Dedifferentiated amniotic fluid mesenchymal stem cell (primary cell): Measurements from ENCODE around the gene UMAD1.

Source experiments
- DNase-seq: peaks from one replicate; pipeline ENCODE4 v3.0.0-alpha.2; 2016; ENCODE audit errors: extremely low spot score

Gene UMAD1

GRCh38 chr7:7883394-7883793, 242.8 kb downstream of the UMAD1 start:
- no peak for DNase-seq

GRCh38 chr7:7884855-7885254, 244.3 kb downstream of the UMAD1 start:
- no peak for DNase-seq

- no peak for DNase-seq
Measured at GRCh38 chr7:7889791-7890568, 249.4 kb downstream of the UMAD1 start.

GRCh38 chr7:7895004-7895650, 254.6 kb downstream of the UMAD1 start:
- no peak for DNase-seq

- DNase-seq, result no peak
Measured at GRCh38 chr7:7895754-7896153, 255.2 kb downstream of the UMAD1 start.

GRCh38 chr7:7897509-7897908, 257.0 kb downstream of the UMAD1 start:
- DNase-seq, result no peak

- DNase-seq, result no peak
Measured at GRCh38 chr7:7897949-7898515, 257.5 kb downstream of the UMAD1 start.

GRCh38 chr7:7902845-7903244, 262.3 kb downstream of the UMAD1 start:
- no peak for DNase-seq

GRCh38 chr7:7907306-7907705, 266.8 kb downstream of the UMAD1 start:
- no peak for DNase-seq

- no peak for DNase-seq
Measured at GRCh38 chr7:7908622-7909145, 268.1 kb downstream of the UMAD1 start.

GRCh38 chr7:7909376-7909775, 268.8 kb downstream of the UMAD1 start:
- no peak for DNase-seq

GRCh38 chr7:7911369-7912123, 271.0 kb downstream of the UMAD1 start:
- peak; percentile 78 for DNase-seq

- no peak for DNase-seq
Measured at GRCh38 chr7:7912937-7913336, 272.4 kb downstream of the UMAD1 start.

GRCh38 chr7:7913504-7913903, 273.0 kb downstream of the UMAD1 start:
- DNase-seq, result no peak

- no peak for DNase-seq
Measured at GRCh38 chr7:7914547-7914946, 274.0 kb downstream of the UMAD1 start.

- no peak for DNase-seq
Measured at GRCh38 chr7:7916064-7916463, 275.5 kb downstream of the UMAD1 start.

GRCh38 chr7:7917593-7917992, 277.0 kb downstream of the UMAD1 start:
- no peak for DNase-seq

GRCh38 chr7:7918736-7919448, 278.3 kb downstream of the UMAD1 start:
- DNase-seq, result no peak

- no peak for DNase-seq
Measured at GRCh38 chr7:7919449-7919945, 278.9 kb downstream of the UMAD1 start.

GRCh38 chr7:7920056-7920455, 279.5 kb downstream of the UMAD1 start:
- DNase-seq, result no peak

- DNase-seq, result no peak
Measured at GRCh38 chr7:7920481-7920880, 279.9 kb downstream of the UMAD1 start.
